K562 (cell line): Measurements from ENCODE around the gene C3. TPM values are rescaled to one million over a fixed set of nuclear protein-coding genes. Genes with fewer than 3 reads are reported as not detected.
A peak's percentile ranks its signal among the peaks of the same experiment; 100 is the strongest.

ENCODE experiments used
- ATAC-seq: fragments of 200-7000 bp; cut with Tn5 transposase; 3 replicates; pipeline ENCODE4 v1.9.1; 2020; ENCODE audit warnings: moderate library complexity
- BruUV-seq: library from RNA; stranded (reverse); fragments of 400-500 nt; replicated peaks from 2 replicates; lab custom pipeline; 2021; lab: Mats Ljungman, UMichigan
- CTCF ChIA-PET: fragments of 300-600 bp; formaldehyde crosslinking; extraction: SDS; loops from one replicate; lab custom pipeline; 2021; ENCODE audit warnings: low intra/inter-chr PET ratio; lab: Yijun Ruan, JAX
- POLR2A ChIA-PET: fragments of 300-600, 350-650 bp; sonication (Branson Sonifier 250); formaldehyde crosslinking; extraction: SDS; loops from one replicate; lab custom pipeline; 2021; ENCODE audit warnings: antibody characterized with exemption, inconsistent platforms; lab: Yijun Ruan, JAX
- DNase-seq, 4 experiments: peaks; one replicate each; pipeline versions ENCODE4 v3.0.0 to v3.0.0-alpha.2; 2011 to 2018; ENCODE audit warnings: low spot score in 3 of 4, mixed read lengths in 3 of 4; ENCODE audit errors: extremely low read depth in 1 of 4
- FAIRE-seq: peaks from 2 replicates; lab custom pipeline; 2011; peaks lifted over from hg19 to GRCh38; lab: Jason Lieb, UNC
- H2AFZ ChIP-seq: 2 replicates; pipeline ENCODE4 v1.6.0; 2011; ENCODE audit warnings: low read depth, low read length, control low read depth, inconsistent platforms
- H3K27ac ChIP-seq: fragments of 200-600 bp; 3 replicates; pipeline ENCODE4 v1.8.0; 2011; ENCODE audit warnings: low read depth, mild to moderate bottlenecking, control low read depth, inconsistent platforms, low read length, moderate library complexity, mixed read lengths; ENCODE audit errors: extremely low read depth
- H3K27me3 ChIP-seq, 2 experiments: fragments of 300-600 bp in 1 of 2; 2 replicates in 1 of 2; 3 replicates in 1 of 2; pipeline versions ENCODE4 v1.6.0 to v1.8.0; 2011; ENCODE audit warnings: inconsistent platforms in 2 of 2, low read length in 2 of 2, mild to moderate bottlenecking in 1 of 2, mixed read lengths in 1 of 2, moderate library complexity in 1 of 2; ENCODE audit not compliant: control insufficient read depth in 2 of 2, insufficient read depth in 2 of 2
- H3K36me3 ChIP-seq: fragments of 300-600 bp; 3 replicates; pipeline ENCODE4 v1.8.0; 2011; ENCODE audit warnings: mild to moderate bottlenecking, low read length, inconsistent platforms; ENCODE audit not compliant: control insufficient read depth, insufficient read depth
- H3K4me1 ChIP-seq, 2 experiments: fragments of 200-600 bp in 1 of 2; replicated peaks in 1 of 2; 2 replicates in 1 of 2; 3 replicates in 1 of 2; pipeline versions ENCODE4 v1.5.1 to v1.8.0; 2011; ENCODE audit warnings: inconsistent platforms in 2 of 2, low read length in 2 of 2, mild to moderate bottlenecking in 1 of 2, mixed read lengths in 1 of 2, moderate library complexity in 1 of 2; ENCODE audit not compliant: control insufficient read depth in 2 of 2, insufficient read depth in 2 of 2
- H3K4me2 ChIP-seq: 2 replicates; pipeline ENCODE4 v1.6.1; 2011; ENCODE audit warnings: low read length, control low read depth, inconsistent platforms, mixed read lengths; ENCODE audit not compliant: insufficient read depth
- H3K4me3 ChIP-seq: fragments of 200-600 bp; sonication (generic), shearing (Covaris generic); 2 replicates; pipeline ENCODE4 v1.5.1; 2016; ENCODE audit warnings: control low read depth, inconsistent platforms
- H3K79me2 ChIP-seq: fragments of 200-600 bp; 3 replicates; pipeline ENCODE4 v1.8.0; 2011; ENCODE audit warnings: low read length, inconsistent platforms; ENCODE audit not compliant: control insufficient read depth, insufficient read depth
- H3K9ac ChIP-seq, 2 experiments: 2 replicates each; pipeline versions ENCODE4 v1.6.0 to v1.6.1; 2011; ENCODE audit warnings: low read depth in 2 of 2, low read length in 2 of 2, control low read depth in 1 of 2, inconsistent platforms in 1 of 2, mild to moderate bottlenecking in 1 of 2, mixed read lengths in 1 of 2; ENCODE audit not compliant: insufficient read depth in 1 of 2
- H3K9me1 ChIP-seq: one replicate; pipeline ENCODE4 v1.6.0; 2011; ENCODE audit warnings: inconsistent platforms, mild to moderate bottlenecking, low read length, moderate library complexity; ENCODE audit not compliant: control insufficient read depth, insufficient read depth
- H3K9me3 ChIP-seq: replicated peaks from 2 replicates; pipeline ENCODE4 v1.5.1; 2011; ENCODE audit warnings: low read depth, low read length, inconsistent platforms; ENCODE audit not compliant: control insufficient read depth, insufficient read depth
- H4K20me1 ChIP-seq: replicated peaks from 2 replicates; pipeline ENCODE4 v1.6.1; 2011; ENCODE audit warnings: low read length, inconsistent platforms, mixed read lengths; ENCODE audit not compliant: control insufficient read depth, insufficient read depth
- CHD1 ChIP-seq: fragments of 200-600 bp; sonication (generic); IDR thresholded peaks from one replicate; pipeline ENCODE4 v1.6.1; 2012; ENCODE audit warnings: mild to moderate bottlenecking, moderate library complexity, low read length, inconsistent platforms
- EZH2 ChIP-seq: IDR thresholded peaks from 2 replicates; pipeline ENCODE4 v1.6.1; 2012; ENCODE audit warnings: low read depth, mild to moderate bottlenecking, inconsistent platforms, low read length, borderline replicate concordance
- HDAC3 ChIP-seq: fragments of 450-650 bp; IDR thresholded peaks from 2 replicates; pipeline ENCODE4 v1.6.1; 2018; ENCODE audit warnings: borderline replicate concordance, mild to moderate bottlenecking, moderate library complexity; ENCODE audit not compliant: partially characterized antibody
- whole genome bisulfite sequencing: fragments of 100-300 bp; shearing (Covaris generic); methylation state at CpG from one replicate; pipeline ENCODE4 v1.1.6; 2016; ENCODE audit warnings: low coverage, mixed read lengths; ENCODE audit not compliant: insufficient coverage; ENCODE audit errors: missing lambda C conversion rate; 5-methylcytosine and 5-hydroxymethylcytosine counted together
- in situ Hi-C: fragments of 300-500 bp; cut with MboI; formaldehyde crosslinking; loops from 4 replicates; pipeline ENCODE4 v1.15.0; 2018; ENCODE audit warnings: inconsistent platforms, mixed read lengths
- intact Hi-C: fragments of 100-400 bp; cut with micrococcal nuclease; formaldehyde crosslinking; loops from 2 replicates; pipeline ENCODE4 v1.14.2; 2022
- polyA plus RNA-seq, 8 experiments: library from polyadenylated mRNA; depleted of rRNA in 4 of 8; stranded (reverse) in 5 of 8; unstranded in 3 of 8; fragments of >200 nt; fragmentation: Nextera tagmentation in 2 of 8; fragmentation: Illumina TruSeq in 1 of 8; extraction: Ambion mirVana in 2 of 8; extraction: Trizol in 1 of 8; gene quantifications; 2 replicates each; pipeline versions ENCODE4 v1.2.1 to v1.2.3, GENCODE V29; 2011 to 2014; ENCODE audit warnings: inconsistent platforms in 1 of 8, missing spikeins in 1 of 8
- total RNA-seq, 7 experiments: library from RNA; depleted of rRNA in 6 of 7; stranded (reverse); fragments of >200 nt in 6 of 7; fragmentation: Illumina TruSeq in 2 of 7; extraction: Trizol in 2 of 7; gene quantifications; 2 replicates each; pipeline versions ENCODE4 v1.2.1 to v1.2.3, GENCODE V29; 2011 to 2021; ENCODE audit warnings: low replicate concordance in 1 of 7
- TF ChIP-seq, protein P1 (sequence below): IDR thresholded peaks from 2 replicates; pipeline ENCODE4 v1.6.1; 2012; ENCODE audit warnings: low read depth, low read length, improper control_type of control experiment, borderline replicate concordance
- TF ChIP-seq, protein P2 (sequence below): fragments of 450-650 bp; IDR thresholded peaks from 2 replicates; pipeline ENCODE4 v1.6.1; 2016; ENCODE audit warnings: missing biosample characterization, missing genetic modification characterization
- TF ChIP-seq, protein P3 (sequence below): fragments of 450-650 bp; IDR thresholded peaks from 2 replicates; pipeline ENCODE4 v1.6.1; 2016; ENCODE audit warnings: antibody characterized with exemption
- TF ChIP-seq, protein P4 (sequence below): sonication (generic); formaldehyde crosslinking; IDR thresholded peaks from 2 replicates; pipeline ENCODE4 v1.8.0; 2023; ENCODE audit warnings: mild to moderate bottlenecking, missing genetic modification reagents
- TF ChIP-seq, protein P5 (sequence below): fragments of 200-800 bp; sonication (Bioruptor generic); IDR thresholded peaks from 2 replicates; pipeline ENCODE4 v1.6.1; 2017; ENCODE audit warnings: missing genetic modification characterization, missing compliant biosample characterization

Gene C3
- total and polyA plus RNA-seq, 9 of the 15 experiments (the other 6 are each of a cell fraction or from before 2014, with no cell fraction given): 0.59 to 10.6 (median 2.2) TPM

DNA sequence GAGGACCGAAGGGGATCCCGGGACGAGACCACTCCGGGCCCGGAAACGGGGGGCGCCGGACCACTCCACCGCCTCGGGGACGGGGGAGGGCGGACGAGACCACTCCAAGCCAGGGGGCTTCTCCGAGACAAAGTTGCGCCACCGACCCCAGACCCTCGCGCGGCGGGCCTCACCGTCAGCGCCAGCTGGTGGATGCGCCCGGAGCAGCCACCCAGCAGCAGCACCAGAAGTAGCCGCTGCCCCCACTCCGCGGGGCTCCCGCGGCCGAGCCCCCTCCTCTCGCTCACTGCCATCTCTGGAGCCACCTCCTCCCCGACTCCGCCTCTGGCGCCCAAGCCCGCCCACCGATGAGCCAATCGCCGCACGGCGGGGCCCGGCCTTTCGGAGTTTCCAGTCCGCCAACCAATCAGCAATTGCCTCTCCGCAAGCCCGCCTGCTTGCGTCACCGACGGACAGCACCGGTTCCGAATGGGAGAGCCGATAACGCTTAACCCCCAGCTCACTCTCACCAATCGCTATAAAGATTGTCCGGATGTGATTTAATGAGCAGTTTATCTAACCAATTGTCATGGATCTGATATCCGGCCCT lies 16.9 kb upstream of the C3 start, which contains the start of gene GPR108 (continued):
- TF ChIP-seq, protein P1, sequence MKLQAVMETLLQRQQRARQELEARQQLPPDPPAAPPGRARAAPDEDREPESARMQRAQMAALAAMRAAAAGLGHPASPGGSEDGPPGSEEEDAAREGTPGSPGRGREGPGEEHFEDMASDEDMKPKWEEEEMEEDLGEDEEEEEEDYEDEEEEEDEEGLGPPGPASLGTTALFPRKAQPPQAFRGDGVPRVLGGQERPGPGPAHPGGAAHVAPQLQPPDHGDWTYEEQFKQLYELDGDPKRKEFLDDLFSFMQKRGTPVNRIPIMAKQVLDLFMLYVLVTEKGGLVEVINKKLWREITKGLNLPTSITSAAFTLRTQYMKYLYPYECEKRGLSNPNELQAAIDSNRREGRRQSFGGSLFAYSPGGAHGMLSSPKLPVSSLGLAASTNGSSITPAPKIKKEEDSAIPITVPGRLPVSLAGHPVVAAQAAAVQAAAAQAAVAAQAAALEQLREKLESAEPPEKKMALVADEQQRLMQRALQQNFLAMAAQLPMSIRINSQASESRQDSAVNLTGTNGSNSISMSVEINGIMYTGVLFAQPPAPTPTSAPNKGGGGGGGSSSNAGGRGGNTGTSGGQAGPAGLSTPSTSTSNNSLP: peak; percentile 99
- TF ChIP-seq EZH2: no peak
- TF ChIP-seq, protein P2, sequence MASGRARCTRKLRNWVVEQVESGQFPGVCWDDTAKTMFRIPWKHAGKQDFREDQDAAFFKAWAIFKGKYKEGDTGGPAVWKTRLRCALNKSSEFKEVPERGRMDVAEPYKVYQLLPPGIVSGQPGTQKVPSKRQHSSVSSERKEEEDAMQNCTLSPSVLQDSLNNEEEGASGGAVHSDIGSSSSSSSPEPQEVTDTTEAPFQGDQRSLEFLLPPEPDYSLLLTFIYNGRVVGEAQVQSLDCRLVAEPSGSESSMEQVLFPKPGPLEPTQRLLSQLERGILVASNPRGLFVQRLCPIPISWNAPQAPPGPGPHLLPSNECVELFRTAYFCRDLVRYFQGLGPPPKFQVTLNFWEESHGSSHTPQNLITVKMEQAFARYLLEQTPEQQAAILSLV: no peak
- TF ChIP-seq, all 486 proteins: peak for 101

DNA sequence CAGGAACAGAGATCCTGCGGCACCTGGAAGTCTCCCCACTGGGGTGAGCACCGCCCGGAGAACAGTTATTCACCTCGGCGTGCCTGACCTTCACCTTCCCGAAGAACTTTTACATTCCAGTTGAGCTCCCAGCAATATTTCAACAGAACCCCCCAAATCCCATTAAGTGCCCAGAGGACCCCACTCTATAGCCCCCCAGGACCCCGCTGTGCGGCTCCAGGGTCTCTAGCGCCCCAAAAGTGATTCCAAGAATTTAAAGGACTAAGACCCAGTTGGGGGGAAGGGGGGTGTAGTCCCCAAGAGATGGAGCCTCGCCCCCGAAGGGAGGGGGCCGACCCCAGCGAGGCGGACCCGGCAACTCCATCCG lies 16.4 kb upstream of the C3 start:
- Histone ChIP-seq H3K36me3 (peaks cover 12% of the 10 kb centered on the region; the same call in 1 of the 3 replicates), H3K9me3 (no peaks in the 10 kb centered on the region), H3K4me1 (peaks cover 46 to 75% of the 10 kb centered on the region in 2 experiments), H4K20me1 (no peaks in the 10 kb centered on the region), H3K9me1 (no peaks in the 10 kb centered on the region), H3K27me3 (no peaks in the 10 kb centered on the region), H3K4me2 (peak overlapping the region; percentile 92), H2AFZ (peak overlapping the region; percentile 88), H3K9ac (peak overlapping the region; percentile 84 to 93), H3K27ac (peak overlapping the region; percentile 91), H3K4me3 (peak overlapping the region; percentile 62), H3K79me2 (peaks cover 44% of the 10 kb centered on the region)
- no TSS peak for BruUV-seq
- ChIA-PET CTCF (no interaction called here), POLR2A (interaction anchor here (0.6 to 1.9 kb wide), 8 partner anchors 10 to 360 kb away, joined by 3 to 7 read pairs (median 4); no protein-coding TSS in a partner anchor)
- in situ Hi-C loops: no loop called here
- FAIRE-seq: no peak
- no peak for DNase-seq
- 0% methylated on average over 11 of the region's 16 CpGs for WGBS
- peak; percentile 44; the same call in 2 of the 3 replicates for ATAC-seq
- intact Hi-C loops: loop anchor here (1.0 to 10.0 kb wide), 5 partner anchors 16 to 222 kb away; partner anchors contain the start of gene VAV1
- TF ChIP-seq, protein P3, sequence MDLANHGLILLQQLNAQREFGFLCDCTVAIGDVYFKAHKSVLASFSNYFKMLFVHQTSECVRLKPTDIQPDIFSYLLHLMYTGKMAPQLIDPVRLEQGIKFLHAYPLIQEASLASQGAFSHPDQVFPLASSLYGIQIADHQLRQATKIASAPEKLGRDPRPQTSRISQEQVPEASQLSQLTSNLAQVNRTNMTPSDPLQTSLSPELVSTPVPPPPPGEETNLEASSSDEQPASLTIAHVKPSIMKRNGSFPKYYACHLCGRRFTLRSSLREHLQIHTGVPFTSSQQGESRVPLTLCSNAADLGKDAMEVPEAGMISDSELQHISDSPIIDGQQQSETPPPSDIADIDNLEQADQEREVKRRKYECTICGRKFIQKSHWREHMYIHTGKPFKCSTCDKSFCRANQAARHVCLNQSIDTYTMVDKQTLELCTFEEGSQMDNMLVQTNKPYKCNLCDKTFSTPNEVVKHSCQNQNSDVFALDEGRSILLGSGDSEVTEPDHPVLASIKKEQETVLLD: peak; percentile 23; the same call in 1 of the 2 replicates
- TF ChIP-seq, protein P4, sequence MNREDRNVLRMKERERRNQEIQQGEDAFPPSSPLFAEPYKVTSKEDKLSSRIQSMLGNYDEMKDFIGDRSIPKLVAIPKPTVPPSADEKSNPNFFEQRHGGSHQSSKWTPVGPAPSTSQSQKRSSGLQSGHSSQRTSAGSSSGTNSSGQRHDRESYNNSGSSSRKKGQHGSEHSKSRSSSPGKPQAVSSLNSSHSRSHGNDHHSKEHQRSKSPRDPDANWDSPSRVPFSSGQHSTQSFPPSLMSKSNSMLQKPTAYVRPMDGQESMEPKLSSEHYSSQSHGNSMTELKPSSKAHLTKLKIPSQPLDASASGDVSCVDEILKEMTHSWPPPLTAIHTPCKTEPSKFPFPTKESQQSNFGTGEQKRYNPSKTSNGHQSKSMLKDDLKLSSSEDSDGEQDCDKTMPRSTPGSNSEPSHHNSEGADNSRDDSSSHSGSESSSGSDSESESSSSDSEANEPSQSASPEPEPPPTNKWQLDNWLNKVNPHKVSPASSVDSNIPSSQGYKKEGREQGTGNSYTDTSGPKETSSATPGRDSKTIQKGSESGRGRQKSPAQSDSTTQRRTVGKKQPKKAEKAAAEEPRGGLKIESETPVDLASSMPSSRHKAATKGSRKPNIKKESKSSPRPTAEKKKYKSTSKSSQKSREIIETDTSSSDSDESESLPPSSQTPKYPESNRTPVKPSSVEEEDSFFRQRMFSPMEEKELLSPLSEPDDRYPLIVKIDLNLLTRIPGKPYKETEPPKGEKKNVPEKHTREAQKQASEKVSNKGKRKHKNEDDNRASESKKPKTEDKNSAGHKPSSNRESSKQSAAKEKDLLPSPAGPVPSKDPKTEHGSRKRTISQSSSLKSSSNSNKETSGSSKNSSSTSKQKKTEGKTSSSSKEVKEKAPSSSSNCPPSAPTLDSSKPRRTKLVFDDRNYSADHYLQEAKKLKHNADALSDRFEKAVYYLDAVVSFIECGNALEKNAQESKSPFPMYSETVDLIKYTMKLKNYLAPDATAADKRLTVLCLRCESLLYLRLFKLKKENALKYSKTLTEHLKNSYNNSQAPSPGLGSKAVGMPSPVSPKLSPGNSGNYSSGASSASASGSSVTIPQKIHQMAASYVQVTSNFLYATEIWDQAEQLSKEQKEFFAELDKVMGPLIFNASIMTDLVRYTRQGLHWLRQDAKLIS: peak; percentile 80; the same call in 1 of the 2 replicates
- TF ChIP-seq CHD1 (peak; percentile 73), HDAC3 (peak; percentile 17)
- TF ChIP-seq, protein P5, sequence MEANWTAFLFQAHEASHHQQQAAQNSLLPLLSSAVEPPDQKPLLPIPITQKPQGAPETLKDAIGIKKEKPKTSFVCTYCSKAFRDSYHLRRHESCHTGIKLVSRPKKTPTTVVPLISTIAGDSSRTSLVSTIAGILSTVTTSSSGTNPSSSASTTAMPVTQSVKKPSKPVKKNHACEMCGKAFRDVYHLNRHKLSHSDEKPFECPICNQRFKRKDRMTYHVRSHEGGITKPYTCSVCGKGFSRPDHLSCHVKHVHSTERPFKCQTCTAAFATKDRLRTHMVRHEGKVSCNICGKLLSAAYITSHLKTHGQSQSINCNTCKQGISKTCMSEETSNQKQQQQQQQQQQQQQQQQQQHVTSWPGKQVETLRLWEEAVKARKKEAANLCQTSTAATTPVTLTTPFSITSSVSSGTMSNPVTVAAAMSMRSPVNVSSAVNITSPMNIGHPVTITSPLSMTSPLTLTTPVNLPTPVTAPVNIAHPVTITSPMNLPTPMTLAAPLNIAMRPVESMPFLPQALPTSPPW (CRISPR knock-in tag): peak; percentile 83
